Measurements from ENCODE around the gene CHD1.

The CHD1 gene

DNA sequence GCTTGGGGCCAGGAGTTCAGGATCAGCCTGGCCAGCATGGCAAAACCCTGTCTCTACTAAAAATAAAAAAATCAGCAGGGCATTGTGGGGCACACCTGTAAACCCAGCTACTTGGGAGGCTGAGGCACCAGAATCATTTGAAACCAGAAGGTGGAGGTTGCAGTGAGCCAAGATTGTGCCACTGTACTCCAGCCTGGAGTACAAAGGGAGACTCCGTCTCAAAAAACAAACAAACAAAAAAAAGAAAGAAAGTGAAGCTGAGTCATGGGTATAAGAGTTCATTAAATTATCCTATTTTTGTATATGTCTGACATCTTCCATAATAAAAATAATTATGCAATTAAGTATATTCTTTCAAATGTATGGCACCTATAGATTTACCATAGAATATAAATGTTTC lies 37.2 kb downstream of the CHD1 start:
- no peak overlapping the region for H3K27ac ChIP-seq
- TF ChIP-seq, protein P1, sequence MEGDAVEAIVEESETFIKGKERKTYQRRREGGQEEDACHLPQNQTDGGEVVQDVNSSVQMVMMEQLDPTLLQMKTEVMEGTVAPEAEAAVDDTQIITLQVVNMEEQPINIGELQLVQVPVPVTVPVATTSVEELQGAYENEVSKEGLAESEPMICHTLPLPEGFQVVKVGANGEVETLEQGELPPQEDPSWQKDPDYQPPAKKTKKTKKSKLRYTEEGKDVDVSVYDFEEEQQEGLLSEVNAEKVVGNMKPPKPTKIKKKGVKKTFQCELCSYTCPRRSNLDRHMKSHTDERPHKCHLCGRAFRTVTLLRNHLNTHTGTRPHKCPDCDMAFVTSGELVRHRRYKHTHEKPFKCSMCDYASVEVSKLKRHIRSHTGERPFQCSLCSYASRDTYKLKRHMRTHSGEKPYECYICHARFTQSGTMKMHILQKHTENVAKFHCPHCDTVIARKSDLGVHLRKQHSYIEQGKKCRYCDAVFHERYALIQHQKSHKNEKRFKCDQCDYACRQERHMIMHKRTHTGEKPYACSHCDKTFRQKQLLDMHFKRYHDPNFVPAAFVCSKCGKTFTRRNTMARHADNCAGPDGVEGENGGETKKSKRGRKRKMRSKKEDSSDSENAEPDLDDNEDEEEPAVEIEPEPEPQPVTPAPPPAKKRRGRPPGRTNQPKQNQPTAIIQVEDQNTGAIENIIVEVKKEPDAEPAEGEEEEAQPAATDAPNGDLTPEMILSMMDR (conservative IDR thresholded peaks at IDR 0.05) = no peak
- TF ChIP-seq ZFX (IDR thresholded peaks at IDR 0.05) = no peak

DNA sequence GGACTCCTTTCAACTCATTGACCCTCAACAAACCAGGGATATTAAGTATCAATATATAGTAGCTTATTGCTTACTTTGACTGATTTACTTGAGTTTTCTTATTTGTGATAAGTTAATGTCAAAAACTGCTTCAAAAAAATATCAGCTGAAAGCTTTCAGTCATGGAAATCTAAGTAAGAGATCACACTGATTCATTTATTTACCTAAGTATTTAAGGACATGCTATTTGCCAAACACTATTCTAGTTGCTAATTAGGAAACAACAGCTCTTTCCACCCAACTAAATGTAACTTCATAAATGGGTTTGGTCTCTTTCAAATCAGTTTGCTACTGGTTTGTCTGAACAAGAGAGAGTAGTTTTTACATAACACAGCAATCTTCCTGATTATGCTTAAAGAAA lies 48.2 kb downstream of the CHD1 start:
- no peak overlapping the region for H3K27ac ChIP-seq
- TF ChIP-seq, protein P1 (conservative IDR thresholded peaks at IDR 0.05) = no peak
- no peak for TF ChIP-seq ZFX (IDR thresholded peaks at IDR 0.05)

DNA sequence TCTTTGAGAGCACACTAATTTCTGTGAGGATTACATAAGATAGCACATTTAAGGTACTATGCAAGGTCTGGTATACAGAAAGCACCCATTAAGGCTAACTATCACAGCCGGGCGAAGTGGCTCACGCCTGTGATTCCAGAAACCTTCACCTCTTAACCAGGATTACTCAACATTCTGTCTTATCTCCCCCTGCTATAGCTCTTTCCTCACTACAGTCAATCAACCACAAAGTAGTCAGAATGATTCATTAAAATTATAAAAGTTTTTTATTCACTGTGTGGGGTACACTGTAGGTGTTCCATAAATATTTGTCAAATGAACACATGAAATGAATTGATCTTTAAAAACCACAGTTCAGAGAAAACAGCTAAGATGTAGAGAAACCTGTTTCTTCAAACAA lies 48.7 kb downstream of the CHD1 start:
- TF ChIP-seq ZFX (IDR thresholded peaks at IDR 0.05) = no peak
- TF ChIP-seq, protein P1 (conservative IDR thresholded peaks at IDR 0.05) = no peak
- no peak overlapping the region for H3K27ac ChIP-seq

DNA sequence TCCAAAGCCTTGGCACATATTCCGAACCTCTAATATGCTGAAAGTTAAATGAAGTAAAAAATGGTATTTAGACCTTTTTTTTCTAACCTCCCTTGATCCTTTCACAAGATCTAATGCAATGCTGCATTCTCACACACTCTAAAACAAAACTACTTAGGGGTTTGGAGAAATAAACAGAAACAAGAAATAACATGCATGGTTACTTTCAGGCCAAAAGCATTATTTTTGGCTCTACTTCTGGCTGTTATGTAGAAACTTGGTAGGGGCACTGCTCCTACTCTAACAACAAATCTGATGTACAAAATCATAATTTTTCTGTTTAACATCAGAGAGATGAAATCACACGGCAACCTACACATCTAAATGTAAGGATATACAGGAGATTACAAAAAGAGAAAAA lies 51.2 kb downstream of the CHD1 start:
- no peak overlapping the region for H3K27ac ChIP-seq
- TF ChIP-seq, protein P1 (conservative IDR thresholded peaks at IDR 0.05) = no peak
- no peak for TF ChIP-seq ZFX (IDR thresholded peaks at IDR 0.05)

DNA sequence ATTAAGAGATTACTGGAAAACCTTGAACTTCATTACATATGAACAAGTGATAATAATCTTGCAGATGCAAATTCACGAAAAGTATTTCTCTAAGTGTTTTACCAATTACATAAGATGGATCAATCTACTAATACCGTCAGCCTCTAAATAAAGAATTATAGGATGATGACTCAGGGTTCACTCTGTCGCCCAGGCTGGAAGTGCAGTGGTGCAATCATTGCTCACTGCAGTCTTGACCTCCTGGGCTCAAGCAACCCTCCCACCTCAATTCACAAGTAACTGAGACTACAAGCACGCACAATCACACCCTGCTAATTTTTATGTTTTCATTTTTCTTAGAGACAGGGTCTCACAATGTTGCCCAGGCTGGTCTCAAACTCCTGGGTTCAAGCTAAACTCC lies 56.1 kb downstream of the CHD1 start:
- no peak overlapping the region for H3K27ac ChIP-seq
- no peak for TF ChIP-seq ZFX (IDR thresholded peaks at IDR 0.05)
- TF ChIP-seq, protein P1 (conservative IDR thresholded peaks at IDR 0.05) = no peak

DNA sequence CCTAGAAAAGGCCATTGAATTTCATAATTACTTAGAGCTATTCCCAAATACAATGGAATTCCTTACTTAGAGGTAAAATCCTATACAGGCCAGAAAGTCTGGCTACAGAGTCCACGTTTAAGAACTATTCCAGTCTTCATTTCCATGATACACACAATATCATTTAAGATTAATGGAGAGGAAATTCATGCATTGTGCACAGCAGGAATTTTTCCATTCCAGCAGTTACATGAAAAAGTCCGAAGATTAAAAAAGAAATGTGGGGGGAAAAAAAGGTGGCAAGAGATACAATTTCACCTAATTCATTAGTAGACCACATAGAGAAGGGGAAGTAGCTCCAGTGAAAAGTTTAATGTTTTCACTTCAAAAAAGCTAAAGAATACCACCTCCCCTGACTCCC lies 63.1 kb downstream of the CHD1 start:
- H3K27ac ChIP-seq = no peak overlapping the region
- TF ChIP-seq ZFX (IDR thresholded peaks at IDR 0.05) = no peak
- TF ChIP-seq, protein P1 (conservative IDR thresholded peaks at IDR 0.05) = no peak

DNA sequence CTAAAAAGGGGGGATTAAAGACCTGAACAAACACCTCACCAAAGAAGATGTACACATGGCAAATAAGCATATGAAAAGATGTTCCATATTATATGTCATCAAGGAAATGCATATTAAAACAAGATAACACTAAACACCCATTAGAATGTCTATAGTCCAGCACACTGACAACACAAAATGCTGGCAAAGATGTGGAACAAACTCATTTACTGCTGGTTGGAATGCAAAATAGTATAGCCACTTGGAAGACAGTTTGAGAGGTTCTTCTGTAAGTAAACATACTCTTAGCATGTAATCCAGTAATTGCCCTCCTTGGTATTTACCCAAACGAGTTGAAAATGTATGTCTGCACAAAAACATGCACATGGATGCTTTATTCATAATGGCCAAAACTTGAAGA lies 81.8 kb downstream of the CHD1 start:
- H3K27ac ChIP-seq = no peak overlapping the region

More for the DNA sequence above, 81.8 kb downstream of the CHD1 start:
- no peak for TF ChIP-seq ZFX (IDR thresholded peaks at IDR 0.05)
- TF ChIP-seq, protein P1 (conservative IDR thresholded peaks at IDR 0.05) = no peak

Measured in C4-2B (cell line).